ENCODE data around the gene MMP14. TPM values are rescaled to one million over a fixed set of nuclear protein-coding genes. Genes with fewer than 3 reads are reported as not detected.

The MMP14 gene
- total and polyA plus RNA-seq, 9 of the 15 experiments (the other 6 are each of a cell fraction or from before 2014, with no cell fraction given), result 0.36 to 5.8 (median 1.3) TPM; not detected in 2

DNA sequence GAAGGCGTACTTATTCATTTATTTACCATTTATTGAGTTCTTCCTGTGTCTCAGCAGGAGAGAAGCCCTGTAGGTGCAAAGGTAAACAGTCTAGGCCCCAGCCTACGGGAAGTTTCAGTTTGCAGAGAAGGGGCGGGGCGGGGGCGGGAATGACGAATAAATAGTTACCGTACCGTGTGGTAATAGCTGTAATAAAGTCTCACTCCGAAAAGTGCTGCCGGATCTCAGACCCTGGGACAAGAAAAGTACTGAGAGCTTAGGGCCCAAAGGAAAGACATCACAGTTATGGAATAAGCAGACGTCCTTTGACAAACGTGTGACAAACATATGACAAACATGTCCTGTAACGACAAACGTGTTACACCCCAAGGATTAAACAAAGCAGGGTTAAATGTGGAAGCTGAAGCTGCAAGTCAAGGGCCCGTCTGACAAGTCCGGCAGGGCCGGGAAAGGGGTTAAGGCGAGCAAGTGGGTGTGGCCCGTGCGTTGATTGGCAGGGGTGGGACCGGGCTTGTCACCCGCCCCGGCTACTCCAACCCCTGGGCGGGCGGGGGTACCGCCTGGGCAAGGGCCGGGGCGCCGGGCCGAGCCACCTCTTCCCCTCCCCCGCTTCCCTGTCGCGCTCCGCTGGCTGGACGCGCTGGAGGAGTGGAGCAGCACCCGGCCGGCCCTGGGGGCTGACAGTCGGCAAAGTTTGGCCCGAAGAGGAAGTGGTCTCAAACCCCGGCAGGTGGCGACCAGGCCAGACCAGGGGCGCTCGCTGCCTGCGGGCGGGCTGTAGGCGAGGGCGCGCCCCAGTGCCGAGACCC lies 35.0 kb downstream of the MMP14 start, which contains the start of gene LRP10 (continued):
- TF ChIP-seq HMGN3 (IDR thresholded peaks at IDR 0.05; ENCODE audit: borderline replicate concordance, extremely low read depth, insufficient read length, low read depth, low read length) (peak; percentile 91), KDM4B (IDR thresholded peaks at IDR 0.05; ENCODE audit: borderline replicate concordance in 2 of 2, low read depth in 1 of 2) (no peak), ZNF75A (CRISPR knock-in tag; IDR thresholded peaks at IDR 0.05) (peak; percentile 19; the same call in 1 of the 2 replicates), ZNF212 (CRISPR knock-in tag; IDR thresholded peaks at IDR 0.05) (no peak), ZNF780A (CRISPR knock-in tag; IDR thresholded peaks at IDR 0.05) (no peak), CCAR2 (IDR thresholded peaks at IDR 0.05; ENCODE audit: low read depth, low read length) (no peak), FOSL1 (tag; conservative IDR thresholded peaks at IDR 0.05) (no peak), ATF4 (CRISPR knock-in tag; IDR thresholded peaks at IDR 0.05) (0 out of 2 replicates have a peak, but pooled peaks have one; percentile 29), POLR3A (IDR thresholded peaks at IDR 0.05; ENCODE audit: borderline replicate concordance, extremely low read depth, insufficient read depth, insufficient read length) (no peak), BRCA1 (IDR thresholded peaks at IDR 0.05) (no peak), BRCA1 (CRISPR knock-in tag; IDR thresholded peaks at IDR 0.05) (no peak), MIER1 (IDR thresholded peaks at IDR 0.05; ENCODE audit: low read depth) (no peak), SIRT6 (IDR thresholded peaks at IDR 0.05; ENCODE audit: low read depth, low read length) (no peak), TAL1 (IDR thresholded peaks at IDR 0.05) (no peak), GTF2A2 (tag; IDR thresholded peaks at IDR 0.05) (no peak), ZNF639 (CRISPR knock-in tag; conservative IDR thresholded peaks at IDR 0.05 in 1 of 2, IDR thresholded peaks at IDR 0.05 in 1 of 2) (no peak)
- TF ChIP-seq, protein P1, sequence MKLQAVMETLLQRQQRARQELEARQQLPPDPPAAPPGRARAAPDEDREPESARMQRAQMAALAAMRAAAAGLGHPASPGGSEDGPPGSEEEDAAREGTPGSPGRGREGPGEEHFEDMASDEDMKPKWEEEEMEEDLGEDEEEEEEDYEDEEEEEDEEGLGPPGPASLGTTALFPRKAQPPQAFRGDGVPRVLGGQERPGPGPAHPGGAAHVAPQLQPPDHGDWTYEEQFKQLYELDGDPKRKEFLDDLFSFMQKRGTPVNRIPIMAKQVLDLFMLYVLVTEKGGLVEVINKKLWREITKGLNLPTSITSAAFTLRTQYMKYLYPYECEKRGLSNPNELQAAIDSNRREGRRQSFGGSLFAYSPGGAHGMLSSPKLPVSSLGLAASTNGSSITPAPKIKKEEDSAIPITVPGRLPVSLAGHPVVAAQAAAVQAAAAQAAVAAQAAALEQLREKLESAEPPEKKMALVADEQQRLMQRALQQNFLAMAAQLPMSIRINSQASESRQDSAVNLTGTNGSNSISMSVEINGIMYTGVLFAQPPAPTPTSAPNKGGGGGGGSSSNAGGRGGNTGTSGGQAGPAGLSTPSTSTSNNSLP (IDR thresholded peaks at IDR 0.05; ENCODE audit: borderline replicate concordance, low read depth, low read length), result peak; percentile 44; the same call in 1 of the 2 replicates

All from K562 (cell line).